ENCODE results near the gene FAM120A.

FAM120A gene

DNA sequence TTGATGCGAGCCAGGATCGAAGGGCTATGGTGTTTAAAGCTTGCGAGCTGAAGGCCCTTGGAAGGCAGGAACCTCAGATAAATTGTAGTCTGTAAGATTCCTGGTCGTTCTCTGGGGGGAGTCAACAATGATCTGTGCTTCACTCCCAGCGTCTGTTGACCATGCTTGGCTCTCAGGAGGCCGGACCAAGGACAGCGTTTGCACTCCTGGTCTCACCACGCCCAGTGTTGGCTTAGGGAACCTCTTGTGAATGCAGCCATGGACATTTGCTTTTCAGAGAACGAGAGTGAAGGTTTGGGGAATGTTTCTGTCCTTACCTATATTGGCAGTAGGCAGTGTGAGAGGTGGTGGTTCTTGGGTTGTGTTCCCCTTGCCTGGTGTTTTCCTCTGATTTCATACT is 62.1 kb downstream of the FAM120A start:
- Histone ChIP-seq H3K14ac (ENCODE audit: low read length in 2 of 2) (no peak overlapping the region), H3K9ac (ENCODE audit: low read length) (no peak overlapping the region), H3K27me3 (ENCODE audit: control insufficient read depth in 1 of 2, insufficient read depth in 1 of 2, low read length in 2 of 2) (no peaks in the 10 kb centered on the region), H3K4me2 (ENCODE audit: low read length, poor library complexity, severe bottlenecking) (no peak overlapping the region), H4K8ac (ENCODE audit: low read length) (no peak overlapping the region), H3K27ac (ENCODE audit: low read length, poor library complexity, severe bottlenecking) (no peak overlapping the region), H2AK5ac (ENCODE audit: low read length, severe bottlenecking) (no peak overlapping the region), H3K79me1 (replicated peaks; ENCODE audit: low read length, poor library complexity, severe bottlenecking) (peaks cover 28% of the 10 kb centered on the region), H3K23ac (ENCODE audit: low read length in 2 of 2) (no peak overlapping the region), H2BK15ac (ENCODE audit: low read depth, poor library complexity, severe bottlenecking) (no peak overlapping the region), H2BK12ac (ENCODE audit: low read length in 2 of 2) (no peak overlapping the region), H3K4me1 (ENCODE audit: control insufficient read depth, insufficient read depth, low read depth, low read length) (peaks cover 8% of the 10 kb centered on the region), H3K9me3 (ENCODE audit: control insufficient read depth, low read length) (no peaks in the 10 kb centered on the region), H2BK5ac (ENCODE audit: low read depth, low read length, poor library complexity, severe bottlenecking) (no peak overlapping the region), H3K36me3 (ENCODE audit: control insufficient read depth in 1 of 2, insufficient read depth in 2 of 2, low read depth in 1 of 2, low read length in 2 of 2) (peaks cover 17 to 23% of the 10 kb centered on the region in 2 experiments), H3K4ac (ENCODE audit: low read depth in 1 of 2, low read length in 2 of 2) (no peak overlapping the region), H4K91ac (ENCODE audit: low read length) (no peak overlapping the region), H2BK120ac (ENCODE audit: low read depth, low read length) (no peak overlapping the region), H3K4me3 (ENCODE audit: insufficient read depth in 1 of 2, low read depth in 1 of 2, low read length in 2 of 2) (no peak overlapping the region), H2AFZ (ENCODE audit: low read depth, low read length) (no peak overlapping the region), H3K18ac (ENCODE audit: low read depth in 1 of 2, low read length in 2 of 2) (no peak overlapping the region)
- 97% methylated on average over 9 of the region's 9 CpGs for WGBS
- no peak for DNase-seq

DNA sequence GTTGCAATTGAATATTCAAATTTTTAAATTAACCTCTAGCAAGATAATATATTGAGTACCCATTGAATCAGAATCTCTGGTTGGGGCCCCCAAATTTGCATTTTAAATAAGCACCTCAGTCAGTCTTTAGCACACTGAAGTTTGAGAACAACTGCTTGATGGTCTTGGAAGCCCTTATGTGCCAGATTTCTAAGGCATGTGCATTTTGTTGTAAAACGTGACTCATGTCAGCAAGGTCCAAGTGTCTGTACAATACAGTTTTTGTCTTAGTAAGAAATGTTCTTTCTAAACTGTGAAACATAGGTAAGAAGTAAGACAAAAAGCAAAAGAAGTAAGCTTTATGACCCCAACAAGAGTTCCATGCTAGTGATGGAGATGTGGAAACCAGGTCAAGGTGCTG is 65.8 kb downstream of the FAM120A start:
- Histone ChIP-seq H3K4me1 (ENCODE audit: control insufficient read depth, insufficient read depth, low read depth, low read length) (peaks cover 6% of the 10 kb centered on the region), H2BK120ac (ENCODE audit: low read depth, low read length) (no peak overlapping the region), H2BK12ac (ENCODE audit: low read length in 2 of 2) (no peak overlapping the region), H3K9ac (ENCODE audit: low read length) (no peak overlapping the region), H4K91ac (ENCODE audit: low read length) (no peak overlapping the region), H2AK5ac (ENCODE audit: low read length, severe bottlenecking) (no peak overlapping the region), H3K36me3 (ENCODE audit: control insufficient read depth in 1 of 2, insufficient read depth in 2 of 2, low read depth in 1 of 2, low read length in 2 of 2) (peaks cover 27 to 35% of the 10 kb centered on the region in 2 experiments), H3K27me3 (ENCODE audit: control insufficient read depth in 1 of 2, insufficient read depth in 1 of 2, low read length in 2 of 2) (no peaks in the 10 kb centered on the region), H2BK5ac (ENCODE audit: low read depth, low read length, poor library complexity, severe bottlenecking) (no peak overlapping the region), H3K4ac (ENCODE audit: low read depth in 1 of 2, low read length in 2 of 2) (no peak overlapping the region), H2AFZ (ENCODE audit: low read depth, low read length) (no peak overlapping the region), H4K8ac (ENCODE audit: low read length) (no peak overlapping the region), H3K79me1 (replicated peaks; ENCODE audit: low read length, poor library complexity, severe bottlenecking) (peaks cover 31% of the 10 kb centered on the region), H3K23ac (ENCODE audit: low read length in 2 of 2) (no peak overlapping the region), H3K27ac (ENCODE audit: low read length, poor library complexity, severe bottlenecking) (no peak overlapping the region), H3K14ac (ENCODE audit: low read length in 2 of 2) (no peak overlapping the region), H3K18ac (ENCODE audit: low read depth in 1 of 2, low read length in 2 of 2) (no peak overlapping the region), H2BK15ac (ENCODE audit: low read depth, poor library complexity, severe bottlenecking) (no peak overlapping the region), H3K9me3 (ENCODE audit: control insufficient read depth, low read length) (no peaks in the 10 kb centered on the region), H3K4me2 (ENCODE audit: low read length, poor library complexity, severe bottlenecking) (no peak overlapping the region), H3K4me3 (ENCODE audit: insufficient read depth in 1 of 2, low read depth in 1 of 2, low read length in 2 of 2) (no peak overlapping the region)
- DNase-seq: no peak
- 100% methylated on average over 1 of the region's 1 CpG for WGBS

DNA sequence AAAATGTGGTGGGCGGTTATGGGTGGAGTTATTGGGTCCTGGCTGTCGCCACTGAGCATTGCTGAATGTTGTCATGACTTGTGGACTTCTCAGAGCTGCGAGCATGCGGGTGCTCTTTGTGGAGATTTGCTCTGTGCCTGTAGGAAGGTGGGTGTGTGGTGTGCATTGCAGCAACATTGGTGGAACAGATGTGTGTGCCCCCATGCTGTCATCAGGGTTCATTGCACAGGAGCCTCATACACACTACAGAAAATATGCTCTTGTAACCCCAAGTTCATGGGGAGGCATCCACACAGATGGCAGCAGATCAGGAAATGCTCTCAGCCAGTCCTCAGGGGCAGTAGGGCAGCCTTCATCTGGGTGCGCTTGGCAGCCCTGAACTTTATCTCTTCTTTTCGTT is 69.0 kb downstream of the FAM120A start:
- H3K9me3 ChIP-seq (ENCODE audit: control insufficient read depth, low read length): no peaks in the 10 kb centered on the region
- peaks cover 39% of the 10 kb centered on the region for H3K79me1 ChIP-seq (replicated peaks; ENCODE audit: low read length, poor library complexity, severe bottlenecking)
- H3K27me3 ChIP-seq (ENCODE audit: control insufficient read depth in 1 of 2, insufficient read depth in 1 of 2, low read length in 2 of 2): no peaks in the 10 kb centered on the region
- no peak overlapping the region for H3K4me3 ChIP-seq (ENCODE audit: insufficient read depth in 1 of 2, low read depth in 1 of 2, low read length in 2 of 2)
- no peak overlapping the region for H3K18ac ChIP-seq (ENCODE audit: low read depth in 1 of 2, low read length in 2 of 2)
- no peak overlapping the region for H3K14ac ChIP-seq (ENCODE audit: low read length in 2 of 2)
- H4K91ac ChIP-seq (ENCODE audit: low read length): no peak overlapping the region
- no peak overlapping the region for H3K23ac ChIP-seq (ENCODE audit: low read length in 2 of 2)
- H4K8ac ChIP-seq (ENCODE audit: low read length): no peak overlapping the region
- 97% methylated on average over 4 of the region's 6 CpGs for WGBS
- H2AFZ ChIP-seq (ENCODE audit: low read depth, low read length): no peak overlapping the region
- H3K4me2 ChIP-seq (ENCODE audit: low read length, poor library complexity, severe bottlenecking): no peak overlapping the region
- no peak for DNase-seq
- no peak overlapping the region for H2AK5ac ChIP-seq (ENCODE audit: low read length, severe bottlenecking)
- H2BK12ac ChIP-seq (ENCODE audit: low read length in 2 of 2): no peak overlapping the region
- H2BK15ac ChIP-seq (ENCODE audit: low read depth, poor library complexity, severe bottlenecking): no peak overlapping the region
- no peak overlapping the region for H2BK120ac ChIP-seq (ENCODE audit: low read depth, low read length)
- H3K4me1 ChIP-seq (ENCODE audit: control insufficient read depth, insufficient read depth, low read depth, low read length): peaks cover 6% of the 10 kb centered on the region
- H3K27ac ChIP-seq (ENCODE audit: low read length, poor library complexity, severe bottlenecking): no peak overlapping the region
- H2BK5ac ChIP-seq (ENCODE audit: low read depth, low read length, poor library complexity, severe bottlenecking): no peak overlapping the region
- H3K36me3 ChIP-seq (ENCODE audit: control insufficient read depth in 1 of 2, insufficient read depth in 2 of 2, low read depth in 1 of 2, low read length in 2 of 2): peaks cover 23 to 52% of the 10 kb centered on the region in 2 experiments
- H3K4ac ChIP-seq (ENCODE audit: low read depth in 1 of 2, low read length in 2 of 2): no peak overlapping the region
- H3K9ac ChIP-seq (ENCODE audit: low read length): no peak overlapping the region

DNA sequence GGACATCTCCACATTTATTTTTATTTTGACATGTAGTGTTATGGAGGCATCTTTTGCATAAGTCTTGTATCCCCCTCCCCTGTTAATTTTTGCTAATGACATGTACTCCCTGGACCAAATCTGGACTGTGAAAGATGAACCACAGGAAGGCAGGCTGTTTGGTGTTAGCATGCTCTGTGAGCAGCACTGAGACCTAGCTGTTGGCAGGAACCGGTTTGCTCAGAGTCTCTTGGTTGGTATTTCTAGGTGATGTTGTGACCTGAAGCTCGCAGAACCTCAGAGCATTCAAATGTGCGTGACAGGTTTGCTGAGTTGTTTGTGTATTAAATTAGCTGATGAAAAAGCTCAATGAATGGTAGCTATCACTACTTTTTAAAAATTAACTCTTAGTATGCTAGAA is 71.3 kb downstream of the FAM120A start:
- Histone ChIP-seq H4K8ac (ENCODE audit: low read length) (no peak overlapping the region), H3K9ac (ENCODE audit: low read length) (no peak overlapping the region), H3K9me3 (ENCODE audit: control insufficient read depth, low read length) (no peaks in the 10 kb centered on the region), H3K4me1 (ENCODE audit: control insufficient read depth, insufficient read depth, low read depth, low read length) (peaks cover 9% of the 10 kb centered on the region), H3K36me3 (ENCODE audit: control insufficient read depth in 1 of 2, insufficient read depth in 2 of 2, low read depth in 1 of 2, low read length in 2 of 2) (peaks cover 25 to 59% of the 10 kb centered on the region in 2 experiments), H3K4ac (ENCODE audit: low read depth in 1 of 2, low read length in 2 of 2) (no peak overlapping the region), H3K4me2 (ENCODE audit: low read length, poor library complexity, severe bottlenecking) (no peak overlapping the region), H2BK120ac (ENCODE audit: low read depth, low read length) (no peak overlapping the region), H3K27me3 (ENCODE audit: control insufficient read depth in 1 of 2, insufficient read depth in 1 of 2, low read length in 2 of 2) (no peaks in the 10 kb centered on the region), H3K79me1 (replicated peaks; ENCODE audit: low read length, poor library complexity, severe bottlenecking) (peaks cover 42% of the 10 kb centered on the region), H2BK15ac (ENCODE audit: low read depth, poor library complexity, severe bottlenecking) (no peak overlapping the region), H2BK12ac (ENCODE audit: low read length in 2 of 2) (no peak overlapping the region), H3K4me3 (ENCODE audit: insufficient read depth in 1 of 2, low read depth in 1 of 2, low read length in 2 of 2) (no peak overlapping the region), H2BK5ac (ENCODE audit: low read depth, low read length, poor library complexity, severe bottlenecking) (no peak overlapping the region), H3K27ac (ENCODE audit: low read length, poor library complexity, severe bottlenecking) (no peak overlapping the region), H3K23ac (ENCODE audit: low read length in 2 of 2) (no peak overlapping the region), H3K14ac (ENCODE audit: low read length in 2 of 2) (no peak overlapping the region), H4K91ac (ENCODE audit: low read length) (no peak overlapping the region), H2AK5ac (ENCODE audit: low read length, severe bottlenecking) (no peak overlapping the region), H2AFZ (ENCODE audit: low read depth, low read length) (no peak overlapping the region), H3K18ac (ENCODE audit: low read depth in 1 of 2, low read length in 2 of 2) (no peak overlapping the region)
- 93% methylated on average over 2 of the region's 3 CpGs for WGBS
- DNase-seq: no peak
